HCT116 (cell line): ENCODE results near the gene SORCS2. TPM values are rescaled to one million over a fixed set of nuclear protein-coding genes. Genes with fewer than 3 reads are reported as not detected.

Experiments used
- ATAC-seq: fragments of 200-7000 bp; cut with Tn5 transposase; 2 replicates; pipeline ENCODE4 v1.9.1; 2020; ENCODE audit warnings: mild to moderate bottlenecking, moderate library complexity
- BruUV-seq: library from RNA; stranded (reverse); fragments of 400-500 nt; replicated peaks from 2 replicates; lab custom pipeline; 2021; lab: Mats Ljungman, UMichigan
- CTCF ChIA-PET: fragments of 300-600 bp; sonication (Branson Sonifier 250); formaldehyde crosslinking; loops from one replicate; lab custom pipeline; 2021; ENCODE audit warnings: antibody characterized with exemption; lab: Charles Lee
- POLR2A ChIA-PET: fragments of 300-600, 350-600 bp; sonication (Branson Sonifier 250); formaldehyde crosslinking; loops from one replicate; lab custom pipeline; 2021; ENCODE audit warnings: antibody characterized with exemption; lab: Charles Lee
- RAD21 ChIA-PET, 2 experiments: fragments of 300-600 bp; sonication (Branson Sonifier 250); formaldehyde crosslinking; loops; one replicate each; lab custom pipeline; 2023; ENCODE audit warnings: low total read pairs in 2 of 2; ENCODE audit not compliant: uncharacterized antibody in 2 of 2, unreplicated experiment in 2 of 2, low non-redundant PET in 1 of 2; lab: Charles Lee
- DNase-seq: peaks from one replicate; pipeline ENCODE4 v3.0.0-alpha.2; 2010; ENCODE audit warnings: low read depth, low spot score
- H2AFZ ChIP-seq: fragments of 200-600 bp; shearing (Covaris generic), sonication (generic); 2 replicates; pipeline ENCODE4 v1.6.1; 2017; ENCODE audit warnings: low read depth, mixed run types, mixed read lengths, antibody characterized with exemption, low read length; ENCODE audit not compliant: poor library complexity, severe bottlenecking
- H3K27ac ChIP-seq: 2 replicates; pipeline ENCODE4 v1.5.1; 2012; ENCODE audit warnings: low read depth, low read length
- H3K27me3 ChIP-seq: fragments of 200-600 bp; sonication (generic); 2 replicates; pipeline ENCODE4 v1.6.1; 2016; ENCODE audit warnings: mixed run types, low read length, mixed read lengths; ENCODE audit not compliant: insufficient read depth
- H3K36me3 ChIP-seq, 2 experiments: fragments of 200-500 bp in 1 of 2; fragments of 200-600 bp in 1 of 2; sonication (Bioruptor generic) in 1 of 2; sonication (generic) in 1 of 2; 2 replicates each; pipeline versions ENCODE4 v1.5.1 to v1.6.1; 2014 to 2016; ENCODE audit warnings: low read length in 2 of 2, inconsistent platforms in 1 of 2, mixed read lengths in 1 of 2, mixed run types in 1 of 2; ENCODE audit not compliant: insufficient read depth in 2 of 2, control insufficient read depth in 1 of 2
- H3K4me1 ChIP-seq, 2 experiments: fragments of 200-600 bp in 1 of 2; sonication (generic) in 1 of 2; 2 replicates each; pipeline versions ENCODE4 v1.5.1 to v1.6.1; 2012 to 2017; ENCODE audit warnings: low read length in 2 of 2, inconsistent platforms in 1 of 2, mild to moderate bottlenecking in 1 of 2, mixed read lengths in 1 of 2, mixed run types in 1 of 2, moderate library complexity in 1 of 2; ENCODE audit not compliant: insufficient read depth in 2 of 2, control insufficient read depth in 1 of 2
- H3K4me2 ChIP-seq: fragments of 200-600 bp; sonication (generic); 2 replicates; pipeline ENCODE4 v1.6.1; 2017; ENCODE audit warnings: mixed run types, low read length, mixed read lengths
- H3K4me3 ChIP-seq, 2 experiments: fragments of 200-600 bp in 1 of 2; sonication (generic) in 1 of 2; replicated peaks in 1 of 2; 2 replicates each; pipeline ENCODE4 v1.5.1; 2011 to 2016; ENCODE audit warnings: low read length in 2 of 2, control low read depth in 1 of 2, low read depth in 1 of 2, mild to moderate bottlenecking in 1 of 2, mixed read lengths in 1 of 2, mixed run types in 1 of 2
- H3K79me2 ChIP-seq: fragments of 200-600 bp; sonication (generic); 2 replicates; pipeline ENCODE4 v1.6.1; 2017; ENCODE audit warnings: mild to moderate bottlenecking, mixed run types, low read length, moderate library complexity, mixed read lengths; ENCODE audit not compliant: insufficient read depth
- H3K9ac ChIP-seq: fragments of 200-600 bp; sonication (generic); 2 replicates; pipeline ENCODE4 v1.6.1; 2016; ENCODE audit warnings: low read length, mixed read lengths
- H3K9me2 ChIP-seq: fragments of 200-600 bp; sonication (generic), shearing (Covaris generic); 2 replicates; pipeline ENCODE4 v1.6.1; 2017; ENCODE audit warnings: mixed run types, mild to moderate bottlenecking, moderate library complexity; ENCODE audit not compliant: insufficient read depth
- H3K9me3 ChIP-seq, 2 experiments: fragments of 200-500 bp in 1 of 2; fragments of 200-600 bp in 1 of 2; sonication (Bioruptor generic) in 1 of 2; sonication (generic) in 1 of 2; 2 replicates each; pipeline ENCODE4 v1.6.1; 2014 to 2017; ENCODE audit warnings: low read length in 2 of 2, mixed read lengths in 2 of 2, inconsistent platforms in 1 of 2, low read depth in 1 of 2, mild to moderate bottlenecking in 1 of 2, mixed run types in 1 of 2, moderate library complexity in 1 of 2; ENCODE audit not compliant: control insufficient read depth in 1 of 2, insufficient read depth in 1 of 2
- H4K20me1 ChIP-seq: fragments of 200-600 bp; sonication (generic), shearing (Covaris generic); 2 replicates; pipeline ENCODE4 v1.6.1; 2017; ENCODE audit warnings: mixed run types, mild to moderate bottlenecking, moderate library complexity; ENCODE audit not compliant: insufficient read depth
- ELF1 ChIP-seq: IDR thresholded peaks from 2 replicates; pipeline ENCODE4 v1.6.1; 2012; ENCODE audit warnings: low read depth, borderline replicate concordance
- EZH2phosphoT487 ChIP-seq: fragments of 200-600 bp; IDR thresholded peaks from 2 replicates; pipeline ENCODE4 v1.6.1; 2018; ENCODE audit warnings: antibody characterized with exemption, borderline replicate concordance
- JUND ChIP-seq: IDR thresholded peaks from 2 replicates; pipeline ENCODE4 v1.6.1; 2012
- POLR2AphosphoS5 ChIP-seq: IDR thresholded peaks from 2 replicates; pipeline ENCODE4 v1.6.1; 2011; ENCODE audit warnings: mild to moderate bottlenecking, low read depth, low read length, moderate library complexity
- RAD21 ChIP-seq: IDR thresholded peaks from 2 replicates; pipeline ENCODE4 v1.6.1; 2012; ENCODE audit warnings: low read depth, mild to moderate bottlenecking
- ZNF274 ChIP-seq: fragments of 200-500 bp; sonication (Bioruptor generic); IDR thresholded peaks from 2 replicates; pipeline ENCODE4 v1.6.1; 2014; ENCODE audit warnings: mild to moderate bottlenecking, low read depth, low read length, inconsistent platforms
- intact Hi-C: fragments of 100-400 bp; cut with micrococcal nuclease; formaldehyde crosslinking; loops from 2 replicates; pipeline ENCODE4 v1.10.0; 2022
- total RNA-seq: library from RNA; stranded (reverse); gene quantifications from one replicate; pipeline ENCODE4 v1.2.1, GENCODE V29; 2021; ENCODE audit not compliant: unreplicated experiment
- TF ChIP-seq, protein P1 (sequence below): IDR thresholded peaks from 2 replicates; pipeline ENCODE4 v1.6.1; 2012
- TF ChIP-seq, protein P2 (sequence below): IDR thresholded peaks from 2 replicates; pipeline ENCODE4 v1.6.1; 2012; ENCODE audit warnings: low read depth
- TF ChIP-seq, protein P3 (sequence below): IDR thresholded peaks from 2 replicates; pipeline ENCODE4 v1.6.1; 2012

Gene SORCS2
- total RNA-seq, 1 experiment from 2014 or later = 0.37 TPM

DNA sequence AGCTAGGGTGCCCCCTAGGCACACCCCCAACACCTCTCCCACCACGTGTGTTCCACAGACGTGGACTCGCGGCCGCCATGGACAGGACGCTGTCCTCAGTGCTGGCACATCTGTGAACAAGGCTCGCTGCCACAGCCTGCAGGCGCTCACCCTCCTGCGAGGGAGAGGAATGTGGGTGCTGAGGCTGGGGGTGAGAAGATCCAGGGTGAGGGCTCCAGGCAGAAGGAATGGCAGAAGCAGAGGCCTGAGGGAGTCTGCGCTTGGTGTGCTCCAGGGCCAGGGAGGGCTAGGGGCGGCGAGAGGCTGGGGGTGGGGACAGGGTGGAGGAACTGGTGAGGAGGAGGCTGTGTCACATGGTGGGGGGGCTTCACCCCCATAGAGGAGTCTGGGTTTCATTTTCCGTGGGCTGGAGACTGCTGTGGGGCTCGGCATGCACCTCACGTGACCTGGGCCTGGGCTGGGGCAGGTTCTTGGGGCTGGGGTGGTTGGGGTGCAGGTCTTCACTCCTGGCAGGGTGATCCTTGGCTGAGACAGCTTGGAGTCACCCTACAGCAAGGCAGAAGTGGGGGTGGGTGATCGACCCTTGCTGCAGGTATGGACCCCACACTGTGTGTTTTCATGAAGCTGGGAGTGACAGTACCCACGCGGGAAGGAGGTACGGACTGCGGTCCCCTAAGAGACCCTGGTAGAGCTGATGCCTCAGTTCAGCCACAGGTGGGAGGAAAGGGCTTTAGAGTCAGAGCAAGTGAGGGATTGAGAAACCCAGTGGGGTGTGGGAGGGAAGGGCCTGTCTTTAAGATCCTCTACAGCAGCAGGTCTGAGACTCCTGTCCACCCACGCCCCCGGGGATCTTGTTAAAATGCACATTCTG lies 138.7 kb downstream of the SORCS2 start:
- RAD21 ChIA-PET = no interaction called here
- no peaks in the 10 kb centered on the region for H3K27me3 ChIP-seq
- no peak overlapping the region for H2AFZ ChIP-seq
- no peak for DNase-seq
- H3K79me2 ChIP-seq = no peaks in the 10 kb centered on the region
- POLR2A ChIA-PET = no interaction called here
- no peaks in the 10 kb centered on the region for H3K9me3 ChIP-seq
- H3K9ac ChIP-seq = no peak overlapping the region
- no peak overlapping the region for H3K27ac ChIP-seq
- CTCF ChIA-PET = no interaction called here
- TF ChIP-seq EZH2phosphoT487 (no peak), POLR2AphosphoS5 (no peak), RAD21 (no peak), ELF1 (no peak), ZNF274 (no peak), JUND (no peak)
- TF ChIP-seq, protein P1, sequence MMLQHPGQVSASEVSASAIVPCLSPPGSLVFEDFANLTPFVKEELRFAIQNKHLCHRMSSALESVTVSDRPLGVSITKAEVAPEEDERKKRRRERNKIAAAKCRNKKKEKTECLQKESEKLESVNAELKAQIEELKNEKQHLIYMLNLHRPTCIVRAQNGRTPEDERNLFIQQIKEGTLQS = no peak
- TF ChIP-seq, protein P2, sequence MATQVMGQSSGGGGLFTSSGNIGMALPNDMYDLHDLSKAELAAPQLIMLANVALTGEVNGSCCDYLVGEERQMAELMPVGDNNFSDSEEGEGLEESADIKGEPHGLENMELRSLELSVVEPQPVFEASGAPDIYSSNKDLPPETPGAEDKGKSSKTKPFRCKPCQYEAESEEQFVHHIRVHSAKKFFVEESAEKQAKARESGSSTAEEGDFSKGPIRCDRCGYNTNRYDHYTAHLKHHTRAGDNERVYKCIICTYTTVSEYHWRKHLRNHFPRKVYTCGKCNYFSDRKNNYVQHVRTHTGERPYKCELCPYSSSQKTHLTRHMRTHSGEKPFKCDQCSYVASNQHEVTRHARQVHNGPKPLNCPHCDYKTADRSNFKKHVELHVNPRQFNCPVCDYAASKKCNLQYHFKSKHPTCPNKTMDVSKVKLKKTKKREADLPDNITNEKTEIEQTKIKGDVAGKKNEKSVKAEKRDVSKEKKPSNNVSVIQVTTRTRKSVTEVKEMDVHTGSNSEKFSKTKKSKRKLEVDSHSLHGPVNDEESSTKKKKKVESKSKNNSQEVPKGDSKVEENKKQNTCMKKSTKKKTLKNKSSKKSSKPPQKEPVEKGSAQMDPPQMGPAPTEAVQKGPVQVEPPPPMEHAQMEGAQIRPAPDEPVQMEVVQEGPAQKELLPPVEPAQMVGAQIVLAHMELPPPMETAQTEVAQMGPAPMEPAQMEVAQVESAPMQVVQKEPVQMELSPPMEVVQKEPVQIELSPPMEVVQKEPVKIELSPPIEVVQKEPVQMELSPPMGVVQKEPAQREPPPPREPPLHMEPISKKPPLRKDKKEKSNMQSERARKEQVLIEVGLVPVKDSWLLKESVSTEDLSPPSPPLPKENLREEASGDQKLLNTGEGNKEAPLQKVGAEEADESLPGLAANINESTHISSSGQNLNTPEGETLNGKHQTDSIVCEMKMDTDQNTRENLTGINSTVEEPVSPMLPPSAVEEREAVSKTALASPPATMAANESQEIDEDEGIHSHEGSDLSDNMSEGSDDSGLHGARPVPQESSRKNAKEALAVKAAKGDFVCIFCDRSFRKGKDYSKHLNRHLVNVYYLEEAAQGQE = no peak
- TF ChIP-seq, protein P3, sequence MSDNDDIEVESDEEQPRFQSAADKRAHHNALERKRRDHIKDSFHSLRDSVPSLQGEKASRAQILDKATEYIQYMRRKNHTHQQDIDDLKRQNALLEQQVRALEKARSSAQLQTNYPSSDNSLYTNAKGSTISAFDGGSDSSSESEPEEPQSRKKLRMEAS = no peak
- H3K9me2 ChIP-seq = no peaks in the 10 kb centered on the region
- H3K4me3 ChIP-seq = no peak overlapping the region
- no peaks in the 10 kb centered on the region for H4K20me1 ChIP-seq
- H3K36me3 ChIP-seq = no peaks in the 10 kb centered on the region
- peaks cover 13 to 32% of the 10 kb centered on the region in 2 experiments for H3K4me1 ChIP-seq
- intact Hi-C loops = no loop called here
- BruUV-seq = no TSS peak
- ATAC-seq = no peak
- no peak overlapping the region for H3K4me2 ChIP-seq
